NCI-H2171 treated with DMSO at 0.1 percent for 48 hours (cell line): ENCODE data around the gene B3GAT1.
A peak's percentile ranks its signal among the peaks of the same experiment; 100 is the strongest.

Source experiments
- DNase-seq: peaks from one replicate; lab custom pipeline; 2025; lab: John Stamatoyannopoulos, UW

B3GAT1 gene

GRCh38 chr11:134441706-134442105 lies 29.7 kb upstream of the B3GAT1 start:
- DNase-seq: no peak

DNA sequence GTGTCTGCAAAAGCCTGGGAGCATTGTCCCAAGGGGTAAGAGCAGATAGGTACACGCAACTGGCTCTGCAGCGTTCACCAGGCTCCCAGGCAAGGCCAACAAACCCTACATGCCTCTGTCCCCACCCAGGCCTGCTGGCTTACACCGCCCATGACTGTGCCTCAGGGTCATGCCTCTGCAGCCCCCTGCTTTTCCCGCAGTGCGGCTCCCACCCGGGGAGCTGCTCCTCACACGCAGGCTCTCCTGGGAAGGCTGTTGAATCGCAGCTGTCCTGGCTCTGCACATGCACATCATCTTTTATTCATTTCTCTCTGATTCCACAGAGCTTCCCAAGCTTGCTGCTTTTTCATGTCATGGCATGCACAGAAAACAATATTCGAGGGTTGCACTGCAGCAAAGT lies 29.2 kb upstream of the B3GAT1 start:
- DNase-seq: no peak

- no peak for DNase-seq
These were observed 28.8 kb upstream of the B3GAT1 start for GRCh38 chr11:134440851-134441250.

GRCh38 chr11:134438542-134439537 lies 26.8 kb upstream of the B3GAT1 start:
- peak; percentile 34 for DNase-seq

DNA sequence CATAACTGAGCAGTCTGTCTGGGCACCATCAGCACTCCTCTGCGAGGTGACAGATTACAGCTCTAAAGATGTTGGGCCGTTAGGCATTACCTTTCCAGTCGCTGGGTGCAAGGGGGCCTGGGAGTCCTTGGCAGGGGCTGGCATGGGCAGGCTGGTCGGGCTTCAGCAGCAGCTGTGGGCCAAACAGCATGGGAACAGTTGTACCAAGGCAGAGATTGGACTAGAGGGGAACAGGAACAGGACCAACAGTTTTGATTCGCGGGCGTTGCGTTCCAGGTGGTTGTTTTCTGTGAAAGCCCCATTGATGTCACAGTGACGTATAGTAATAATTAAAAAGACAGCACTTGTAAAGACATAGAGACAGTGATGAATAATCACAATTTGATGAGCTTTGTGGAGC lies 25.8 kb upstream of the B3GAT1 start:
- no peak for DNase-seq

- DNase-seq: no peak
These were observed 24.7 kb upstream of the B3GAT1 start for GRCh38 chr11:134436781-134437180.

DNA sequence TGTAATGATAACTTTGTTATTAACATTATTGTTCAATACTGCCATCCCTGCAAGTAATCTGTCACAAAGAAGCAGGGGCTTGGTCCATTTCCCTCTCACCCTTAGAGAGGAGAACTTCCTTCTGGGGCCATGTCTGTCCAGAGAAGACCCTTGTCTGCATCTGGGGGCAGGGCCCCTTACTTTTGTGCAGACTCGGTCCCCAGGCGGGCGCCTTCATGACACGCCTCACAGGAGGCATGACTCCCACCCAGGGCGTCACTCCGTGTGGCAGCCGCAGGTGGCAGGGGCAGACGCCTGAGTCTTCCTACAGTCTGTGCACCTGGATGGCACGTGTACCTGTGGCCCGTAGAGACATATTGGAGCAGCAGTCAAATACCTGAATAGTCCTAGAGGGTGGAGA lies 21.8 kb upstream of the B3GAT1 start:
- DNase-seq: no peak

GRCh38 chr11:134433251-134433650 lies 21.2 kb upstream of the B3GAT1 start:
- DNase-seq: no peak

DNA sequence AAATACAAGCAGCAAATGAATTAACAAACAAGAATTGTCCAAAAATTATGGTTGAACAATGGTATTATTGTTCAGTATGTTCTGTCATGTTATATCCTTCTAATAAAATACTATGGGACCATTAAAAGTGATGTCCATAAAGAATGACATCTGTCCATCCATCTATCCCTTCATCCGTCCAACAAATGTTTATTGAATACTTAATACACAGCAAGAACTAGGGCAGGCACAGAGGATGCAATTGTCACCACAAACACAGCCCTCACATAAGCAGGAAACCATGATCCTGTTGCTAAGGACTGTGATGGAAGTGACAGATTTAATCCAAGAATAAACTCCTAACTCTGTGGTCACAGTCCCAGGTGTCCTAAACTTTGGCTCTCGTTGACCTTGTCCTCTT lies 20.7 kb upstream of the B3GAT1 start:
- DNase-seq: no peak

GRCh38 chr11:134429106-134429505 lies 17.1 kb upstream of the B3GAT1 start:
- DNase-seq: no peak

DNA sequence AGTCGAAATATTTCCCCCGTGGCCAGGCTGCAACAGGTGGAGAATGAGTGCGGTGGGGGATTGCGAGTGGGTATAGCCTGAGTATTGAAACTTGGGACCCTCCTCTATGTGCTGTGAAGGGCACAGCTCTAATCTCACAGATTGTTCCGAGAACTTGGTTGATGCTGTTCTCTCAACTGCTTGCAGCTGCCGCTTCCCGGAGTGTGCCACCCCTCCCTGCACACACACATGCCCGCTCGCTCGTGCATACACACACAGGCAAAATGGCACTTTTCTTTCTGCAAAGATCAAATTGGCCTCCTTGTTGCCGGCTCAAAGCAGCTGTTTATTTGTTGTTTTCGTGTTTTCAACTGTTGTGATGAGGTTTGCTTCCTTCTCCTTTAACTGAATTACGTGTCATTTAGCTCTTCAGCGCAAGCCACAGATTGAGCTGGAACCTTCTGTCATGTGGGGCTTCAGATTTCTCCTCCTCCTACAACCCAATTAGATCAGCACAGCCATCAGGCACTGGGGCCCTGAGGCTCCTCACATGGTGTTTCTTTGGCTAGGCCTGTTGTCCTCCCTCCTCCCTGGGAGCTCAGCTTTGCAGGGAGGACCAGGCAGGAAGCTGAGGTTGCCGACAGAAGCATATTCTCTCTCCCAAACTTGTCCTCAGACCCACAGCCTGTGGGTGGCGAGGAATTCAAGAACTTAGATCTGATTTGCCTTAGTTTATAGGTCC lies 13.9 kb upstream of the B3GAT1 start:
- DNase-seq: peak; percentile 24

GRCh38 chr11:134425413-134425812 lies 13.4 kb upstream of the B3GAT1 start:
- DNase-seq: no peak

DNA sequence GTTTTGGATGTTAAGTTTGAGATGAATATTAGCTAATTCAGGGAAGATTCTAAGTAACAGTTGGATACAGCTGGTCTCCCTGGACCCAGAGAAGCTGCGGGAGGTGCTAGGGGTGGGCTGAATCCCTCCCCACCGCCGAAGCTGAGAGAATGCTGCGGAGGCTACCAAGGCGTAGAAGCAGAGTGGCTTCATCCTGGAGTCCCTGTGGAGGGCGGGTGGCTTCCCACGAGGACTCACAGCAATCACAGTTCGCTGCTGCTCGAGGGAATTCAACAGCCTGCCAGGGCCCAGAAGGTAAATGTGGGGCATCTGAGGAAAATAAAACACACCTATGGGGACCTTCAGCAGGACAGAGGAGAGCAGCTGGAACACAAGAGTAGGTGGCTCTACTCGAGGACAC lies 11.1 kb upstream of the B3GAT1 start:
- no peak for DNase-seq

DNA sequence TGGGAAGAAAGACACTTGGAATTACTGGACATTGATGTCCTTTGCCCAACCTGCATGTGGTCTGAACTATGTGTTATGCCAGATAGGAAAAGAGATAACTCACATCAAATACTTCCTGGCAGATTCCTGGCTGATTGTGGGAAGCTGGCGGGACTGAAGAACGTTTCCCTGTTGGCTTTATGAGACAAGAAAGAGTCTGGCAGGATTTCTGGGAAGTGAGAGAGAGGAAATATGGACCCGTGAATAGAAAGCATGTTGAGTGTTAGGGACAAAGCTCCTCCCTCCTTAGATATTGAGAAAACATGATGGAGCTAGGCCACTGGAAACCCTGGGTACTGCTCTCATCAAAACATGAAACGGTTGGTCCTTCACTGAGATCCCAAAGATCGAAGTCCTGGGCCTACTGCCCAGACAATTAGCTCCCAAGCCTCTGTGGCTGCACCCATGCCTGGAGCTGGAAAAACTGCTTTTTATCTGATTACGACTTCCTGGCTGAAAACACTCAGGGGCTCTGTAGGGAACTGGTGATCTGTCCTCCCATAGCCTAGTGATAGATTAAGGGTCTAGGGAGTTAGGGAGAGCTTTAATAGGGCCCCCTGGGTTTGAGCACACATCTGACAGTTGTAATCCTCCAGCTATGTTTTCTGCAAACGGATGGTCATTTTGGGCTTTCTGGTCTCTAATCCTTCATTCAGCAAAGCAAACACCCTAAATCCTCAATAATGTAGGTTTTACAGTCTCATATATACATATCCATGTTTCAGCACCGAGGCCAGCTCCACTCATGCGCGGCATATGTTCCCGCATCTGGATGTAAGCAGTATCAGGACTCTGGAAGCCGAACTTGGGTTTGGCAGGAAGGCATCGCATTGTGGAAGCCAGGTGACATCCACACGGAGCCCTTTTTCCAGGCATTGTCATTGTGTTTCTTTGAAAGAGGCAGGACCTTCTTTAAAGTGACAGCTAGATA lies 6.1 kb upstream of the B3GAT1 start:
- no peak for DNase-seq

DNA sequence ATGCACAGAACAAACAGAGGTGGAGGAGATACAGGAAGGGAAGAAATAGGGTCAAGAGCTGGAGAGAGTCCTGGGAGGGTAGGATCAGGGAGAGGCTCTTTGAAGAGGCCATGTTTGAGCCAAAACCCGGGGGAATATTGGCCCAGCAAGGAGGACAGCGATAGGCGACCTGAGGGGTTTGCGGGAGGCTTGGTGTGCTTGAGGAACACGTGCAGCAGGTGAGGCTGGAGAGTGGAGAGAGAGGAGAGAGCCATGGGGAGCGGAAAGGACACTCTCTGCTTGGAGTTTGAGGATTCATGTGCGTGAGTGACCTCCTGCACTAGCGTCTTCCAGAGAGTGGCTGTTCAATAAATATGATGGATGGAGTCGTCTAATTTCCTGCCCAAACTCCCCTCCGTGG lies 4.7 kb upstream of the B3GAT1 start:
- no peak for DNase-seq

DNA sequence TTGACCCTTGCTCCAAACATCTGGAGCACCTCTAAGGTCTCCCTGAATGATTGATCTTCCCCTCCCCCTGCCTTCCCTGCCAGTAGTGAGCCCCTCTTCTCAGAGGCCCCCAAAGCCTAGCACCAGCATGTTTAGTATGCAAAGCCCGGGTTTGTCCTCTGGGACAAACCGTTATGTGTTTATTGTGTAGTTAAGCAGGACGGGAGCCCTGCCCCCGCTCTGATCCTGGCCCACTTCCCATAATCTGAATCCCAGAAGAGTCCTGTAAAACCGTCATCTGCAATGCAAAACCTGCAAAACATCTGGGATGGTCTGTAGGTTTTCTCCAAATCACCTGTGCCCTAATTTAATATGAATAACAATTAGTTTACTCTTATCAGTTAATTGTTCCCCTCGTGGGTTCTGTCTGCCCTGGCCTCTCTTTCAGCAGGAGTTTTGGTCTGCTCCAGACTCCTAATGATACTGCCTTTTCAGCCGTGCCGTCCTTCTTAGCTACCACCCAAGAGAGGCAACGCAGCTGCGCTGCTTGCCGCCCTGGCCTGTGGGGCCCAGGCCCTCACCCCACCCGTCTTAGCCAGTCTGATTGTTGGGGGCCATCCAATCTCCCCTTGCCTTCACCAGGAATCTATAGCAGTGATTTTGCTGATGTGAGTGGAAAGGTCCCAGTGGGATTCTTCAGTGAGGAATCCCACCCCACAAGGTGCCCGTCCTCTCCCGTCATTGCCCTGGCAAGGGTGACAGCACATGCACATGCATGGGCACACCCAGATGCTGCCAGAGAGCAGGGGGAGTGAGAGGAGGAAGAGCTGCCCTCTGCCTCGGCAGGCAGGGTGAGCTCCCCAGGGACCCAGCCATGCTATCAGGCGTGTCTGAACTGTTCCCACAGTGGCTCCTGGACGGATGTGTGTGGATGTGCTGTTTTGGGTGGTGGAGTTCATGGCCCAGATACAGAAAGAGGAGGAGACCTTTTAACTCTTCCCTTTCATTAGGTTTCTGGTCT lies 3.0 kb upstream of the B3GAT1 start:
- peak; percentile 52 for DNase-seq

- no peak for DNase-seq
These were observed 2.0 kb upstream of the B3GAT1 start for GRCh38 chr11:134413826-134414731.

DNA sequence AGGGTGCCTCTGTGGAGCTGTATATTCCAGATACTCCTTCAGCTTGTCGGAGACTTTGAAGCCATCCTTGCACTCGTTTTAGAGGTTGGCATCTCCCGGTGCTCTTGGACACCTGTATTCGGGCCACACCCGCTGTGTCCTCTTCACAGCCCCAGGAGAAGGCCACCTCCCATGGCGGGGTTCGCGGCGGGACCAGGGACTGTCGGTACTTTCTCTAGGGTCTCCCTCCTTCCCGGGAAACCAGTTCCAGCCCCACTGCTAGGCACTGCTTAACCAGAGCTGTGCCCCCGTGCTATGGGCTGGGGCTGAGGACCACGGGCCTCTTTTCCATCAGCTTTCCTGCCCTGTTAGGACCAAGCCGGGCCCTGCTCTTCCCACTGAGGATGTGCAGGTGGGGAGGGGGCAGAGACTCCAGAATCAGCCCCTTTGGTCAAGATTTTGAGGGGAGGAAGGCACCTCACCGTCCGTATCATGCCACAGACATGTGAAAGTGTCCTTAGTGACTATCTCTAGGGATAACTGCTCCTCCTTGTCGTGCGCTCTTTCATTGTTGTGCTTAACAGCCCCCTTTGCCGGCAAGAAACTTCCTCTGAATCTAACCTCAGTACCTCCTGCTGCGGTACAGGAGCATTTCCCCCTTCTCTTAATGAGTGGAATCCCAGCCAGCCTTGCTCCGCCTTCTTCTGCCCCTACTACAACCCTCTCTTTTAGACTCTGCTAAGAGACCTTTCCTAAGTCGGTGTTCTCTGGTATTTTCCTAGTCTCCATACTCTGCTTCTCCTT lies 1.2 kb upstream of the B3GAT1 start:
- no peak for DNase-seq

DNA sequence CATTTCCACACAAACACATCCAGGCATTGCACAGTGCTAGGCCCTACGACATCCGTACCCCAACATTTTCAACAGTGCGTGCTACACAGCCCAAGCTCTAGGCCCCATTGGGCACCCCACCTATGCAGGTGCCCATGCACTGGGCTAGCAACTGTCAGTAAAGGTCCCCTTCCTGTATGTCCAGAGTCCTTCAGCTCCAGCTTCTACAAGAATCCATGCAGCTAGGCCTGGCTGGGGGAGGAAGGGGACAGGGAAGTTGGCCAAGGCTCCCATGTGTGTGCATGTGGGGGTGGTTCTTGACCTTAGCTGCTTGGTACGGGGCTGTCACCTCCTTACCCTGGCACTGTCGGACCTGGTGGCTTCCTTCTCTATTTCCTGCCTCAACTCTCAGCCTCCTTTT lies 1.3 kb downstream of the B3GAT1 start:
- DNase-seq: no peak
